HG03196 (cell line): ENCODE measurements around the gene GOLGA8A.
"Not testable (repeated sequence)": the region's sequence is repeated elsewhere in the genome, so short reads cannot be mapped to it uniquely, and the experiment has no call there.

ENCODE experiments used
- ATAC-seq: cut with Tn5 transposase; IDR thresholded peaks from one replicate; pipeline ENCODE4 v1.9.1; 2021; ENCODE audit not compliant: unreplicated experiment

GOLGA8A gene

GRCh38 chr15:34409511-34409910, 28.1 kb downstream of the GOLGA8A start:
- ATAC-seq = not testable (repeated sequence)

DNA sequence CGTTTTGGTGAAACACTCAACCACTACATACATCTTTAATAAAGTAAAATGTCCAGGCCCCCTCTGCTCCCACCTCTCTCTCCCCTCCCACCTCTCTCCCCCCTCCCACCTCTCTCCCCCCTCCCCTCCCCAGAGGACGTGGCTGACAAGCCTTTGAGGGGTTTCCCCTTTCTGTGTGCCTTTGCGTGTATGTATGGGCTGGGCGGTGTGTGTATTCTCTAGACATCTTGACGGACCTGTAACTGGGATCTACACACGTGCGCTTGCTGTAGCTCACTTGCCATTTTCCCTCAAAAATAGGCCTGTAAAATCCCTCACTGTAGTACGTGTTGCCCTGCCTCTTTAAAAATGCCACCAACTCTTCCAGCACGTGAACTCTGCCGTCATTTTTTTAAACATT, 28.6 kb downstream of the GOLGA8A start:
- ATAC-seq = not testable (repeated sequence)

DNA sequence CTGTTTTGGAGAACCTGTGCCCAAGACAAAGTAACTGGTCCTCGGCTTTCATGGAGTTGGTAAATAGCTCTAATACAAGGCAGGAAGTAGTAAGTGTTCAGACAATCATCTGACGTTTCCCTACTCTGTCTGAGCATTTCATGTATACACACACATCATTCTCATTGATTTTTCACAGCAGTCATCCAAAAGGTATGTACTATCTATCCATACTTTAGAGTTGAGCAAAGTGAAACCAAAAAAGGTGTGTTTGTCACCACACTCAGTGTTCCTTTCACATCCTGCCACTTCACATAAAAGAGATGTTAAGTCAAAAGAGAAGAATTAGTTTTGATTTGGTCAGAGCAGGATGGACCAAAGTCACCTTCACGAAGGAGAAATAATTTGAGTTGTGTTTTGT, 33.7 kb downstream of the GOLGA8A start:
- ATAC-seq = peak; percentile 39

DNA sequence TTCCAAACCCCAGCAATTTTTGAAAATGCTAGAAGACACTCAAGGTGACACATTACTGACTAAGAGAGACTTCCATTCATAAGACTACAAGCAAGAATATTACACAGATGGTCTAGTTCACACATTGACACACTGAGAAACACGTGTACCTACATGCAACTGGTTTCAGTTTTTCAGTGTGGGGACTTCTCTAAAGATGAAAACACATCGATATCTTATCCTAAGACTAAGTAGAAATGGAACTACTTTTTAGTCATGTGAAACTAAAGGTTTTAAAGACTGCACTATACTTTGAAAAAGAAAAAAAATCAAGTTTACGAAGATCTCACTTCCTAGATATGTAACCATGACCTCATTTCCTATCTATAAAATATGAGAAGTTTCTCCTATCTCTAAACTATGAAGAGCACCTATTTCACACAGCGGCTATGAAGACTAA, 34.4 kb downstream of the GOLGA8A start:
- not testable (repeated sequence) for ATAC-seq

- not testable (repeated sequence) for ATAC-seq
These were observed 39.9 kb downstream of the GOLGA8A start for GRCh38 chr15:34397637-34398259.

DNA sequence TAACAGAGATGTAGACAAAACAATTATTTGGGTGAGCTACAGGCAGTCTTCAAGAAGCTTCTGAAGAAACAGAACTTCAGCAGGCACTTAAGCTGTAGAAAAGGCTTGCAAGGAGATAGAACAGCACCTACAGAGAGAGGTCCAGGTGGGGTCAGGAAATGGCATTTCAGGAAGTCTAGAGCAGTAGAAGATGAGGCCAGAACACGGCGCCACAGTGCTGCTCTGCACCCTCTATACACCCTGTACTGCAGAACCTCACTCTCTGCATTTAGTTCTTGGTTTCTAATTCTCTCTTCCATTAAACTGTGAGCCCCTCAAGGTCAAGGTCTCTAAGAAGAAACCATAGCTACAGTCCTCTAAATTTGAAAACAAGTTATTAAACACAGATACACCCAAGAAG, 44.6 kb downstream of the GOLGA8A start:
- not testable (repeated sequence) for ATAC-seq

- not testable (repeated sequence) for ATAC-seq
These were observed 48.0 kb downstream of the GOLGA8A start for GRCh38 chr15:34389594-34390086.
